NCI-H2227 (cell line): Measurements from ENCODE around the gene RNF182.
"Not testable (repeated sequence)": the region's sequence is repeated elsewhere in the genome, so short reads cannot be mapped to it uniquely, and the experiment has no call there.

Source experiments
- DNase-seq: peaks from one replicate; lab custom pipeline; 2025; ENCODE audit not compliant: unreplicated experiment; lab: John Stamatoyannopoulos, UW

The RNF182 gene

DNA sequence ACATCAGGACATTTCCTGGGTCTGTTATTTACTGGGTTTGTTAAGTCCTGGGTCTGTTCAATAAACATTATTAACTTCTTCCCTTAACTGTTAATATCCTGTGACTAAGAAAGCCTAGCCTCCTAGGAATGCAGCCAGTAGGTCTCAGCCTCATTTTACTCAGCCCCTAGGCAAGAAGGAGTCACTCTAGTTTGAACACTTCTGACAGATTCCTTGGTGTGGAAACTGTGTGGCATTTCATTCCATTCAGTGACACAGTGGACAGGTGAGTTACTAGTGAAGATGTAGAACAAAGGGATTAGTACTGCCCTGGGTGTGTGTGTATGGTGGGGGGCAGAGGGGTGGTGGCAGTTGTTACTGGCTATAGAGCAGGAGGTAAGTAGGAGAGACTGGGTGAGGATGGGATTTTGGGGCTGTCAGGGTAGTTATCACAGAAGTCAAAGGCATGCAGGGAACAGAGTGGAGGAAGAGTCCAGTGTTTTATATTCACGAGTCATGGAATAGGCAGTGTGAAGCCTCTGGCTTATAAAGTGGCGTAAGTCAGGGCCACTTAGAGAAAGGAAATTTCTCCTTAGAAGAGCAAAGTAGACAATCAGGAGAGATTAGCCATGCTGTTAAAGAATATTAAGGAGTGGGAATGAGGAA lies 28.4 kb downstream of the RNF182 start:
- no peak for DNase-seq

DNA sequence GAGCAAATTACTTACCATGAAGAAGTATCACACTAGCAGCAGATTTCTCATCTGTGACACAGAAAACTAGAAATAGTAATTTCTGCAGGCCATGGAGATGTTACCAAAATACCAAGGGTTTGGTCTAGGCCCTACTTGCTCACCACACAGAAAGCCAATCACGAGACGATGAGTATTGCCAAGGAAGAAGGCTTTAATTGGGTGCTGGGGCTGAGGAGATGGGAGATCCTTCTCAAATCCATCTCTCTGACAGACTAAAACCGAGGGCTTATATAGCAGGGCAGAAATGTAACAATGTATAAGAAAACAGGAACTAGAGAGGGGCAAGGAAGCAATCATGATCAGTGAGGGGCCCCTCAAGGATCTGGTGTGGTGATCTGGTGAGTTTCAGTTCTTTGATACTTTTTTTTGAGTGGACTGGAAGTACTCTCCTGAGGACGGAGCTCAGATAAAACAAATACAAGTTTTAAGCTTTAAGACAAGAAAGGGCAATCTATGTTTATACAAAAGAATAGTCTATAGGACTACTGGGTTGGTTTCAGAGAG lies 40.9 kb downstream of the RNF182 start:
- DNase-seq: no peak

DNA sequence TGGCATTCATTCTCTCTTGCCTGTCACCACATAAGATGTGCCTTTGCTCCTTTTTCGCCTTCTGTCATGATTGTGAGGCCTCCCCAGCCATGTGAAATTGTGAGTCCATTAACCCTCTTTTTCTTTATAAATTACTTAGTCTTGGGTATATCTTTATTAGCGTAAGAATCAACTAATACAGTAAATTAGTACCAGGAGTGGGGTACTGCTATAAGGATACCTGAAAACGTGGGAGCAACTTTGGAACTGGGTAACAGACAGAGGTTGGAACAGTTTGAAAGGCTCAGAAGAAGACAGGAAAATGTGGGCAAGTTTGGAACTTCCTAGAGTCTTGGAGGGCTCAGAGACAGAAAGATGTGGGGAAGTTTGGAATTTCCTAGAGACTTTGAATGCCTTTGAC lies 46.6 kb downstream of the RNF182 start:
- DNase-seq: no peak

DNA sequence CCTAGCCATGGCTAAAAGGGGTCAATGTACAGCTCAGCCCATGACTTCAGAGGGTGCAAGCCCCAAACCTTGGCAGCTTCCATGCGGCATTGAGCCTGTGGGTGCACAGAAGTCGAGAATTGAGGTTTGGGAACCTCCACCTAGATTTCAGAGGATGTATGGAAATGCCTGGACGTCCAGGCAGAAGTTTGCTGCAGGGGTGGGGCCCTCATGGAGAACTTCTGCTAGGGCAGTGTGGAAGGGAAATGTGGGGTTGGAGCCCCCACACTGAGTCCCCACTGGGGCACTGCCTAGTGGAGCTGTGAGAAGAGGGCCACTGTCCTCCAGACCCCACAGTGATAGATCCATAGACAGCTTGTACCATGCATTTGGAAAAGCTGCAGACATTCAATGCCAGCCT lies 47.9 kb downstream of the RNF182 start:
- DNase-seq: not testable (repeated sequence)

DNA sequence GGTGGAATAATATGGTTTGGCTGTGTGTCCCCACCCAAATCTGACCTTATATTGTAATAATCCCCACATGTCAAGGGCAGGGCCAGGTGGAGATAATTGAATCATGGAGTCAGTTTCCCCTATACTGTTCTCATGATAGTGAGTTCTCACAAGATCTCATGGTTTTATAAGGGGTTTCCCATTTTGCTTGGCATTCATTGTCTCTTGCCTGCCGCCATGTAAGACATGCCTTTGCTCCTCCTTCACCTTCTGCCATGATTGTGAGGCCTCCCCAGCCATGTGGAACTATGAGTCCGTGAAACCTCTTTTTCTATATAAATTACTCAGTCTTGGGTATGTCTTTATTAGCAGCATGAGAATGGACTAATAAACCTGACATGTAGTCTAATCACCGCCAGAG lies 48.7 kb downstream of the RNF182 start:
- not testable (repeated sequence) for DNase-seq

DNA sequence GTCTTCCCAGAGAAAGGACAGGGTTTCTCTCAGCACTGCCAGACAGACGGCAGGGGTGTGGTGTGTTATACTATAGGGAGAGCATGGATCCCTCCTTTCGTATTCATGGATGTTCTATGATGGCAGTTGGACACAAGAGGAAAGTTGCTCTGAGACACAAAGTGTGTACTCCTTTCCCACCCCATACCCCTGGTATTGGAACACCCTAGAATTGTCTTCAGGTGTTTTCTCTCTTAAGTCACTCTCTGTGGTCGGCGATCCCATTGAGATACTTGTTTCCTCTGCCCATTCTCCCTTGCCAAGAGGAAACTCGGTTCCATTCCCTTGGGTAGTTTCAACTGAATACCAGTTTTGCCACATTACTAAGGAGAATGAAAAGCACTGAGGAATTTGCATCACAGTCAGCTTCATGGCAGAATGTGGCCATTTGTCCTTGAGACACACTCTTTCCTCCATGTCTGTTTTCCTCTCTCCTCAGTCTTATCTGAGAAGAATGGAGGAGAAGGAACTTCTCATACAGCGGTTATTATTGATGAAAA lies 53.4 kb downstream of the RNF182 start:
- DNase-seq: no peak

DNA sequence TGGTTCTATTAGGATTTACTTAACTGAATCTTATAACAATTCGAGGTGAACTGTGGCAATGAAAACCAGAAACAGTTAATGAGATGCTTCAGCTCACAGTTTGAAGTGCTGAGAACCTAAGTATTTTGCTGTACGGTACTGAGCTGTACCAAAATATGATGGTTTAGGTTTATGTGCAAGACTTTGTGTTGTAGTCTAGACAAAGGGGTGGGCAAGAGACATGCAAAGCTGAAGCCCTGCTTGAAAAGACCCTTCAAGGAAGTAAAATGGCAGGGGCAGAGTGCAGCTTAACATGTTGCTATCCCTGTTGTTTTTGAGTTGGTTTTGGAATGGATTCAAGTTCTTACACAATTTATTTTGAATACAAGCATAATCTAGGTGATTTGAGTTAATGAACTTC lies 54.0 kb downstream of the RNF182 start:
- DNase-seq: no peak

DNA sequence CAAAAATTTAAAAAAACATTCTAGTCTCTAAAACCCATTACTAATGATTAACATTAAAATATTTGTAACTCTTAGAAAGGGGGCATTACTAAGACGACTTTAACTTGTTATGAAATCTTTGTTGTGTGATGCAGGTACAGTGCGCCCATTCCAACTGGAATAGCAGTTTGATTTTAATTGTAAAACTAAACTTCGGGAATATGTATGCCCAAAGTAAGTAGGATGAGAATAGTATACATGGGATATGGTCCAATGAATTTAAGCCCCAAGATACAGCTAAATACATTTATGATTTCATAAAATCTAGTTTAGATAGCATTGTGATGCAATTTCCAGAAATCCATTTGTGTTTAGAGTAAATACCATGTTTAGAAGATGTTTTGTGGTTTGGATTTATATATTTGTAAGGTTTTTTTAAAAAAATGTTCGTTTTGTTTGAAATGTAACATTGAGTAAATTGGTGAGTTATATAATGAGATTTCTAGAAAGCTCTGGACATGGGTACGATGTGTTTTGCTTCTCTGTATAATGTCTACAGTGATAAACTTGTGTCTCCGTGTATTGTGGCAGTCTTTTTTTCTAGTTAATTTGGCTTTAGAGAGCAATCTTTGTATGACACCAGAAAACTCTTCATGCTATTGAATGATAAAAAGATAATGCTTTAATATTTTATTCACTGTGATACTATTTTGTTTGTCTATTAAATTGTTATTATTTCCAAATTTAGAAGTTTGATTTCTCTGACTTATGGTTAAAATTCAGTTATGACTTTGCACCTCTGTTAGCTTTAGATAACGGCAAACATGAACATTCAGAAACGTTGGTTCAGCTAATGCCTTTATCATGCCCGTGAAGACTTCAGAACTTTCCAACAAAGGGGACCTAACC lies 54.8 kb downstream of the RNF182 start:
- DNase-seq: no peak

DNA sequence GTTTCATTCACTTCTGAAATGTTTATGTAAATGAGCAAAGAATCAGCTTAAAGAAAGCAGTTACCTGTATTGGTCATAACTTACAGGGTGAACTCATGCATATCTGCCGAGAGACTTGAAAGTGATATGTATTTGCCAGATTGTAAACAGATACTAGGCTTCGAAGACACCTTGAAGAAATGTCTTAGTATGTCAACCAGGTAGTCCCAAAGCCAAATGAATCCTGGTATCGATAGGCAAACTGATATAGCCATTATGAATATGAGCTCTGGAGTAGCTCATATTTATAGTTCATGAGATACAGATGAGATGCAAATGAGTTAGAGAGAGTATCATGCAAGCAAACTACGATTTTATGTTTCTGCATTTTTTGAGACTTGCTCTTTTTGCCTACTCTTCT lies 55.8 kb downstream of the RNF182 start:
- no peak for DNase-seq

DNA sequence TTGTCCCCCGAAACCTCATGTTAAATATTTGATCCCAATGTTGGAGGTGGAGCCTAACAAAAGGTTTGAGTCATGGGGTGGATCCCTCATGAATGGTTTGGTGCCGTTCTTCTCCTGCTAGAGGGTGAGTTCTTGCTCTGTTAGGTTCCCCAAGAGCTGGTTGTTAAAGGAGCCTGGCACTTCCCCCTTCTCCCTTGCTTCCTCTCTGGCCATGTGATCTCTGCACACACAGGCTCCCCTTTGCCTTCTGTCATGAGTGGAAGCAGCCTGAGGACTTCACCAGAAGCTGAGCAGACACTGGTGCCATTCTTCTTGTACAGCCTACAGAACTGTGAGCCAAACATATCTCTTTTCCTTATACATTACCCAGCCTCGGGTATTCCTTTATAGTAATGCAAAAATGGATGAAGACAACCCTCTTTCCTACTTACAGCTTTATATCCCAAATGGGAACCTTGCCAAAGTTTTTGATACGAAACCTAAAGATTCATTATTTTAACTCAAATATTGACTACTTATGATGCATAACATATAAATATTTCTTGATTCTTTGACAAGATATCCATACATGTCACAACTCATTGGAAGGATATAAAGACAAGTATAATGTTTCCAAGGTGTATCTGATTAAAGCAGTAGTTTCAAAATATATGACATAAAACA lies 61.0 kb downstream of the RNF182 start:
- DNase-seq: no peak

DNA sequence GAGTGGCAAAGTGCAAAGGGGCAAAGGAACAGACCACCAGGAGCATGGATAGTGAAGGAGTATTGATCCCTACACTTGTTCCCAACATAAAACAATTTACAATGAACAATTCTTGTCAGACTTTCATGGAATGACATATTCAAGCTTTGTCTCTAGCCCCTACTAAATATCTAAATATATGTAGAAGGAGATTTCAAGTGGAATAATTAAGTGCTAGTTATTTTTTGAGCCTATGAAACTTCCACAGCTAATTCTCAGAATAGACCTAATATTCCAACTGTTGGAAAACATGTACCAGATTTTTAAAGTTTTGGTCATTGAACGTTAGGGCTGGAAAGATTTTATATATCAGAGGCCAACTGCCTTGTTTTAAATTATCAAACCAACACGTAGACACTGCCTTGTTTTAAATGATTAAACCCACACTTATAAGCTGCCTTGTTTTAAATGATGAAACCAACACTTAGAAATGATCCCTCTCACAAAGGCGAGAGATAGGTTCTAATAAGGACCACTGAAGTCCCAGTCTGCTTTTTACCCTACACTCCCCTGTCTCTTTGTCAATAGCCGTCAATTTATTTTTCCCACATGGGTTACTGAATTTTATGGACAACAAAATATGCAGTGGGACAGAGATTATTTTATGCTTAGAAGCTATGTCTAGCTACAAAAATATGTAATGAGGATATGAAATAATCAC lies 62.1 kb downstream of the RNF182 start:
- no peak for DNase-seq

DNA sequence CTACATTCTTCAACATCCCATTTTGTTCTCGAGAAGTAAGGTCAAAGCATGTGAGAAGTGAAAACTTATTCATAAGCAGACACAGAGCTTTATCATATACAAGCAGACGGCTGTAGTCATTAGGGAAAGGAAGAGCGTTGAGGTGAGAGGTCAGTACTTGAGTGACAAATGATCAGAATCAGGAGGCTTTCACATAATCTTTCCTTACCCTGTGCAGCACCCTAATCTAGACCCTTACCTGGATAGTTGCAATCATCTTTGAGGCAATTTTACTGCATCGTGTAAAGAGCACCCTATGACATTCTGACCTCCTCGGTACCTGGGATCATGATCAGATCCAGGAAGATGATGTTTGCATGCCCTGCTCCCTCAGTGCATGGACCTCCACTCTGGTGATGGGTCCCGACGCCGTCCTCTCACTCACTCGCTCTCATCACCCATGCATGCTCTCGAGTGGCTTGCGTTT lies 62.7 kb downstream of the RNF182 start:
- no peak for DNase-seq

DNA sequence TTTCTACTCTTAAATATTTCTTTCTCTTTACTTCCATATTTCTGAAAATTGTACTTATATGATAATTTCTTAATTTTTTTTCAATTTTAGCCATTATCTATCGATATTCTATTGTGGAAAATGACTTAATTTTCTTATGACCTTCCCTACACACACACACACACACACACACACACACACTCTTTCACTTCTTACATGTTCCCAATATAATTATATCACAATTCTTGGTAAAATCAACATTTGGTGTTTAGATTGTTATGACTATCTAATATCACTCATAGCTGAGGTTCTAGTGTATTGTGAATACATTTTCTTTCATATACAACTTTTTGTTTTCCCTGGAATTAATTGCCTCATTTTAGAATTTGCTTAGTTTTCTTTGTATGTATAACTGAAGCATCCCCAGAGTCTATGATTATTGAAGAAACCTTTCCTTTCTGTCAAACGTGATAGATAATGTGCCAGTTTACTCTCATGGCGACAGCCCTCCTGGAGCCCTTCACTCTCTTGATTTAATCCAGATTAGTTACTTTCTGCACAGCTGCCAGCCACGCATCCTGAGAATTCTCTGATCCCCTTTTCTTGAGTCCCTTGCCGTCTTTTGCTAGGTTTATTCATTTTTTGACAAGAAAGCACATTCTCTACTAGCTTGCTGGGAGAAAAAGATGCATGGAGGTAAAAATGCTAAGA lies 63.4 kb downstream of the RNF182 start:
- DNase-seq: no peak

DNA sequence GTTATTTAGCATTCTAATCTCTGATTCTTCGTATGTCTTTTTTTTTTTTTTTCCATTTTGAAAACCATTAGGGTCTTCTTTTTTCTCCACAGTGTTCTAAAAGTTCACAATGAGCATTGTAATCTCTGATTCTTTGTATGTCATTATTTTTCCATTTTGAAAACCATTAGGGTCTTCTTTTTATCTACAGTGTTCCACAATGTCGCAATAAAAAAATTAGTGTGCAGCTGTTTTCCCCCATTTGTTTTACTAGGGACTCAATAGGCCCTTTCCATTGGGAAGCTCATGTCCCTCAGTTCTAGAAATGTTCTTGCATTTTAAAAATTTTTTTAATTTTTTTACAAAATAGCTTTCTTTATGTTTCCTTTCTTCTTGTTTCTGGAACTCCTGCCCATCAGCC lies 64.2 kb downstream of the RNF182 start:
- DNase-seq: no peak

DNA sequence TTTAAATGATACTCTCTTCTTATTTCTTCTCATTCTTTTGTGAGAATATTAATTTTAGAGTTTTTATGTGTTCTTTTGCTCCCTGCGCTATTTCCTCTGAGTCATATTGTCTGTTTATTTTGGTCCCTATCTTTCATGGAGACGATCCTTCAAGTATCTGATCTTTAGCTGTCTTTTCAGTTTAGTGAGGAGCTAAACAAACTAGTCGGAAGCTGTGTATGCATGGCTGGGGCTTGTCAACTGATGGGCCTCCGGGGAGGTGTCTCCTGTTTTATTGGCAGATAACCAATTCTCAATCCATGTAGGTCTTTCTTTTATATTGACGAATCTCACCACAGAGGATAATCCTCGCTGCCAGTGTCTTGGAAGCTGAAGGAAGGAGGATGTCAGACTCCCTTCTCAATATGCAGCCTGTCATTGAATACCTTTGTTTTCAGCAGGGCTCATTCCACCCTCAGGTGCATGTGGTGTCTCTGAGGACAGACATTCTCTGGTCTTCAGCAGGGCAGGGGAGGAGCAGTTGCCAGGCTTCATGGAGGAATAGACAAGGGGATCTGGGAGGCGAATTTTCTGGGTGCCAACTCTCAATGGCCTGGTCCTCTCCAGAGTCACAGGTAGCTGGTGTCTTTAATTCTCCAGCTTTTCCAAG lies 64.9 kb downstream of the RNF182 start:
- no peak for DNase-seq

DNA sequence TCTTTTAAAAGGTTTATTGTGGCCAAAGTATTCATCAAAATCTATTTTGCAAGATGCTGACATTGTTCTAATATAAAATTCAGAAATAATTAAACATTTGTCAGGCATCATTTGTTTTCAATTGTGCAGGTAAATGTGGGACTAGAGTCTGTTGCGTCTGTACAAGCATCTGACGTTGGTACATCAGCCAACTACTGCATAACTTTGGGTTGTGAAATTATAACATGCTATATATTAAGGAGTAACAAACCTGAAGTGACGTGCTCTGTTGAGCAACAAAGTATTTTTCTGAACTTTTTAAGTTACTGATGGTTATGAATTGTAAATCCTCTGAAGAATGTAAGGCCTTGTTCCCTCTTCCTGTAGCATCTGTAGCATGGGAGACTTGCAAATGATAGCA lies 66.0 kb downstream of the RNF182 start:
- DNase-seq: no peak

DNA sequence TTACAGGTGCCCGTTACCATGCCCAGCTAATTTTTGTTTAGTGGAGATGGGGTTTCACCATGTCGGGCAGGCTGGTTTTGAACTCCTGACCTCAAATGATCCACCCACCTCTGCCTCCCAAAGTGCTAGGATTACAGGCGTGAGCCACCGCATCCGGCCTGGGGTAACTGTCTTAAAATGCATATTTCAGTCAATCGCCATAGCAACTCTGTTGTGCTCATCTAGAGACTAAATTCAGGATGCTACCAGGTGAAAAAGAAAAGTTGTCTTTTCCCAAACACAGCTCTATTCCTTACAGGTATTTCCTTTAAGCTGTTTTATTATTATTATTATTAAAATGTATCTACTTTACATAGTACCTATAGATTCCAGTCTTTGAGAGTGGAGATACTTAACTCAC lies 66.6 kb downstream of the RNF182 start:
- DNase-seq: no peak

DNA sequence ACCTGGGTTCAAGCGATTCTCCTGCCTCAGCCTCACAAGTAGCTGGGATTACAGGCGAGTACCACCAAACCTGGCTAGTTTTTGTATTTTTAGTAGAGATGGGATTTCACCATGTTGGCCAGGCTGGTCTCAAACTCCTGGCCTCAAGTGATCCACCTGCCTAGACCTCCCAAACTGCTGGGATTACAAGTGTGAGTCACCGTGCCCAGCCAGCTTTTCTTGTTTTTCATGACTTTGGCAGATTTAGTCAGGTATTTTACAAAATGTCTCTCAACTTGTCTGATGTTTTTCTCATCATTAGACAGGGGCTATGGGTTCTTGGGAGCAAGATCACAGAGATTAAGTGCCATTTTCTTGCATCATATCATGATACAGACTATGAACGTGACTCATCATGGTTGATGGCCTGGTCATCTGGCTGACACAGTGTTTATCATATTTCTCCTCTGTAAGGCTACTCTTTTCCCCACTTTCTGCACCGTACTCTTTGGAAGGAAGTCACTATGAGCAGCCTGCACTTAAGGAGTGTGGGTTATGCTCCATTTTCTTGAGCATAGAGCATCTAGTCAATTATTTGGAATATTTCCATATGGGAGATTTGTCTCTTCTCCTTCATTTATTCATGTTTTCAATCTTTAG lies 67.8 kb downstream of the RNF182 start:
- no peak for DNase-seq

DNA sequence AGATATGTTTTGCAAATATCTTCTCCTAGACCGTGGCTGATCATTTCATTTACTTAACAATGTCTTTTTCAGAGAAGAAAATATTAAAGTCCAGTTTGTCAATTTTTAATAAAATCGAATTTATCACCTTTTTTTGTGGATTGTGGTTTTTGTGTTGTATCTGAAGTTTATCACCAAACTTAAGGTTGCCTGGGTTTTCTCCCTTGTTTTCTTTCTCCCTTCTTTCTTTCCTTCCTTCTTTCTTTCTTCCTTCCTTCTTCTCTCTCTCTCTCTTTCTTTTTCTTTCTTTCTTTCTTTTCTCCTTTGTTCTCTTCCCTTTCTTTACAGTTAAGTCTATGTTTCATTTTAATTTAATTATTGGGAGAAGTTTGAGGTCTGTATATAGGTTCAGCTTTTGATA lies 68.7 kb downstream of the RNF182 start:
- DNase-seq: no peak
